ENCODE results near the gene MYLK4.

DNA sequence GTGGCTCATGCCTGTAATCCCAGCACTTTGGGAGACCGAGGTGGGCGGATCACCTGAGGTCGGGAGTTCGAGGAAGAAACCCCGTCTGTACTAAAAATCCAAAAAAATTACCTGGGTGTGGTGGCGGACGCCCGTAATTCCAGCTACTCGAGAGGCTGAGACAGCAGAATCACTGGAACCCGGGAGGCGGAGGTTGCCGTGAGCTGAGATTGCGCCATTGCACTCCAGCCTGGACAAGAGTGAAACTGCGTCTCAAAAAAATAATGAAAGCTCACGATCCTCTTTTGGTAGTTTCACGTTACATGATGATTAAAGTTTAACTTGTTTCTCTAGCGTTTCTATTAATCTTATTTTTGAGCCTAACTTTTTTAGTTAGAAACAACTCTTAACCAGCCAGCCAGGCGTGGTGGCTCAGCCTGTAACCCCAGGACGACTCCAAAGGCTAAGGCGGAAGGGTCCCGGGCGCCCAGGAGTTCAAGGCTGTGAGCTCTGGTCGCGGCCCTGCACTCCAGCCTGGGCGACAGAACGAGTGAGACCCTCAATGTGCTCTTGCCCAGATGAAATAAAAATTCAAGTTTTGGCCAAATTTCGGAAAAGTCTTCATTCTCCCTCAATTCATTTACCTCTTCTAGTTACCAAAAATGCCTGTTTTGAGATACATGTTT is 13.3 kb upstream of the MYLK4 start:
- TF ChIP-seq MAX (IDR thresholded peaks at IDR 0.05), result no peak
- TF ChIP-seq JUND (IDR thresholded peaks at IDR 0.05), result no peak
- no peak for TF ChIP-seq RAD21 (IDR thresholded peaks at IDR 0.05)
- no peak for TF ChIP-seq CTCF (IDR thresholded peaks at IDR 0.05; ENCODE audit: low read depth, low read length, missing input control)
- TF ChIP-seq ATF3 (IDR thresholded peaks at IDR 0.05), result no peak
- TF ChIP-seq, protein P1, sequence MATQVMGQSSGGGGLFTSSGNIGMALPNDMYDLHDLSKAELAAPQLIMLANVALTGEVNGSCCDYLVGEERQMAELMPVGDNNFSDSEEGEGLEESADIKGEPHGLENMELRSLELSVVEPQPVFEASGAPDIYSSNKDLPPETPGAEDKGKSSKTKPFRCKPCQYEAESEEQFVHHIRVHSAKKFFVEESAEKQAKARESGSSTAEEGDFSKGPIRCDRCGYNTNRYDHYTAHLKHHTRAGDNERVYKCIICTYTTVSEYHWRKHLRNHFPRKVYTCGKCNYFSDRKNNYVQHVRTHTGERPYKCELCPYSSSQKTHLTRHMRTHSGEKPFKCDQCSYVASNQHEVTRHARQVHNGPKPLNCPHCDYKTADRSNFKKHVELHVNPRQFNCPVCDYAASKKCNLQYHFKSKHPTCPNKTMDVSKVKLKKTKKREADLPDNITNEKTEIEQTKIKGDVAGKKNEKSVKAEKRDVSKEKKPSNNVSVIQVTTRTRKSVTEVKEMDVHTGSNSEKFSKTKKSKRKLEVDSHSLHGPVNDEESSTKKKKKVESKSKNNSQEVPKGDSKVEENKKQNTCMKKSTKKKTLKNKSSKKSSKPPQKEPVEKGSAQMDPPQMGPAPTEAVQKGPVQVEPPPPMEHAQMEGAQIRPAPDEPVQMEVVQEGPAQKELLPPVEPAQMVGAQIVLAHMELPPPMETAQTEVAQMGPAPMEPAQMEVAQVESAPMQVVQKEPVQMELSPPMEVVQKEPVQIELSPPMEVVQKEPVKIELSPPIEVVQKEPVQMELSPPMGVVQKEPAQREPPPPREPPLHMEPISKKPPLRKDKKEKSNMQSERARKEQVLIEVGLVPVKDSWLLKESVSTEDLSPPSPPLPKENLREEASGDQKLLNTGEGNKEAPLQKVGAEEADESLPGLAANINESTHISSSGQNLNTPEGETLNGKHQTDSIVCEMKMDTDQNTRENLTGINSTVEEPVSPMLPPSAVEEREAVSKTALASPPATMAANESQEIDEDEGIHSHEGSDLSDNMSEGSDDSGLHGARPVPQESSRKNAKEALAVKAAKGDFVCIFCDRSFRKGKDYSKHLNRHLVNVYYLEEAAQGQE (IDR thresholded peaks at IDR 0.05), result no peak
- TF ChIP-seq SP1 (IDR thresholded peaks at IDR 0.05), result no peak
- no peak for TF ChIP-seq TAF1 (conservative IDR thresholded peaks at IDR 0.05)
- TF ChIP-seq, protein P2, sequence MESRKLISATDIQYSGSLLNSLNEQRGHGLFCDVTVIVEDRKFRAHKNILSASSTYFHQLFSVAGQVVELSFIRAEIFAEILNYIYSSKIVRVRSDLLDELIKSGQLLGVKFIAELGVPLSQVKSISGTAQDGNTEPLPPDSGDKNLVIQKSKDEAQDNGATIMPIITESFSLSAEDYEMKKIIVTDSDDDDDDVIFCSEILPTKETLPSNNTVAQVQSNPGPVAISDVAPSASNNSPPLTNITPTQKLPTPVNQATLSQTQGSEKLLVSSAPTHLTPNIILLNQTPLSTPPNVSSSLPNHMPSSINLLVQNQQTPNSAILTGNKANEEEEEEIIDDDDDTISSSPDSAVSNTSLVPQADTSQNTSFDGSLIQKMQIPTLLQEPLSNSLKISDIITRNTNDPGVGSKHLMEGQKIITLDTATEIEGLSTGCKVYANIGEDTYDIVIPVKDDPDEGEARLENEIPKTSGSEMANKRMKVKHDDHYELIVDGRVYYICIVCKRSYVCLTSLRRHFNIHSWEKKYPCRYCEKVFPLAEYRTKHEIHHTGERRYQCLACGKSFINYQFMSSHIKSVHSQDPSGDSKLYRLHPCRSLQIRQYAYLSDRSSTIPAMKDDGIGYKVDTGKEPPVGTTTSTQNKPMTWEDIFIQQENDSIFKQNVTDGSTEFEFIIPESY (IDR thresholded peaks at IDR 0.05), result no peak
- no peak for TF ChIP-seq GABPA (IDR thresholded peaks at IDR 0.05 in 1 of 2, conservative IDR thresholded peaks at IDR 0.05 in 1 of 2)
- TF ChIP-seq EGR1 (IDR thresholded peaks at IDR 0.05; ENCODE audit: low read depth in 2 of 2), result no peak
- TF ChIP-seq YY1 (IDR thresholded peaks at IDR 0.05), result no peak
- TF ChIP-seq RXRA (IDR thresholded peaks at IDR 0.05), result no peak
